Nasal cavity respiratory epithelium epithelial cell of viscerocranial mucosa (primary cell): Measurements from ENCODE around the gene RUNDC1. TPM values are rescaled to one million over a fixed set of nuclear protein-coding genes. Genes with fewer than 3 reads are reported as not detected.

Source experiments
- total RNA-seq: library from RNA; depleted of rRNA; stranded (reverse); fragments of >200 nt; gene quantifications from 2 replicates; pipeline ENCODE4 v1.2.3, GENCODE V29; 2014

RUNDC1 gene
- total RNA-seq = 11.6 and 15.3 TPM in 2 replicates

GRCh38 chr17:42980274-42980765, at the start of gene RUNDC1:
RUNDC1 (plus strand) TSS chr17:42980565; CDS start chr17:42980577, 12 bp downstream.

GRCh38 chr17:42964161-42964932, 16.0 kb upstream of the RUNDC1 start, which contains the start of gene AARSD1:
AARSD1 (minus strand) TSS chr17:42964454; CDS start chr17:42964440, 14 bp downstream.

GRCh38 chr17:42979511-42980273, 673 bp upstream of the RUNDC1 start, which contains the start of gene PTGES3L:
PTGES3L (minus strand) TSS chr17:42980080; CDS start chr17:42980053, 27 bp downstream.

GRCh38 chr17:42997984-42998938, 17.9 kb downstream of the RUNDC1 start, which contains the start of gene RPL27:
RPL27 (plus strand) TSS chr17:42998419; CDS start chr17:42998751, 332 bp downstream.

GRCh38 chr17:43006639-43007551, 26.5 kb downstream of the RUNDC1 start, which contains the start of gene IFI35:
IFI35 (plus strand) TSS chr17:43006784; CDS start chr17:43006948, 164 bp downstream.

GRCh38 chr17:43021741-43022512, 41.6 kb downstream of the RUNDC1 start, which contains the start of gene VAT1:
VAT1 (minus strand) TSS chr17:43022385; CDS start chr17:43022322, 63 bp downstream.

GRCh38 chr17:43024407-43025289, 44.3 kb downstream of the RUNDC1 start, which contains the start of gene RND2:
RND2 (plus strand) TSS chr17:43025231; CDS start chr17:43025348, 117 bp downstream.

Other genes with a start within 250 kb of the RUNDC1 start
- gene EZH1, start 235.5 kb upstream of the RUNDC1 start, total RNA-seq = 13.0 and 17.4 TPM in 2 replicates
- not detected in 2 replicates for gene RAMP2, start 219.3 kb upstream of the RUNDC1 start, total RNA-seq
- gene VPS25, start 207.1 kb upstream of the RUNDC1 start, total RNA-seq = 52.1 and 66.3 TPM in 2 replicates
- gene WNK4, start 200.0 kb upstream of the RUNDC1 start, total RNA-seq = under 0.01 and 0.57 TPM in 2 replicates
- 32.1 and 41.7 TPM in 2 replicates for gene COA3, start 181.9 kb upstream of the RUNDC1 start, total RNA-seq
- not detected in 2 replicates for gene CNTD1, start 181.7 kb upstream of the RUNDC1 start, total RNA-seq
- gene BECN1, start 156.3 kb upstream of the RUNDC1 start, total RNA-seq = 118 and 125 TPM in 2 replicates
- gene PSME3, start 147.2 kb upstream of the RUNDC1 start, total RNA-seq = 86.5 and 115 TPM in 2 replicates
- 0.68 and 2.7 TPM in 2 replicates for gene AOC2, start 136.0 kb upstream of the RUNDC1 start, total RNA-seq
- gene AOC3, start 129.4 kb upstream of the RUNDC1 start, total RNA-seq = under 0.01 and 0.57 TPM in 2 replicates
- gene G6PC1, start 79.8 kb upstream of the RUNDC1 start, total RNA-seq = not detected in 2 replicates
- 17.4 and 19.9 TPM in 2 replicates for gene AARSD1, start 16.1 kb upstream of the RUNDC1 start, total RNA-seq
- gene PTGES3L, start 485 bp upstream of the RUNDC1 start, total RNA-seq = under 0.01 TPM in 1 of 2 replicates, not detected in the other
- gene RPL27, start 17.9 kb downstream of the RUNDC1 start, total RNA-seq = 811 and 1,441 TPM in 2 replicates
- 1.4 and 3.4 TPM in 2 replicates for gene IFI35, start 26.2 kb downstream of the RUNDC1 start, total RNA-seq
- 82.0 and 132 TPM in 2 replicates for gene VAT1, start 41.8 kb downstream of the RUNDC1 start, total RNA-seq
- gene RND2, start 44.7 kb downstream of the RUNDC1 start, total RNA-seq = under 0.01 and 0.07 TPM in 2 replicates
- 3.2 and 5.1 TPM in 2 replicates for gene BRCA1, start 144.8 kb downstream of the RUNDC1 start, total RNA-seq
- 104 and 107 TPM in 2 replicates for gene NBR1, start 190.6 kb downstream of the RUNDC1 start, total RNA-seq
- gene TMEM106A, start 231.3 kb downstream of the RUNDC1 start, total RNA-seq = 0.34 and 0.50 TPM in 2 replicates
- not detected in 2 replicates for gene CCDC200, start 248.1 kb downstream of the RUNDC1 start, total RNA-seq